NCI-H146 treated with DMSO at 0.1 percent for 48 hours (cell line): ENCODE data around the gene ROBO1.

Experiments
- DNase-seq: peaks from one replicate; lab custom pipeline; 2025; ENCODE audit not compliant: unreplicated experiment; lab: John Stamatoyannopoulos, UW

ROBO1 gene

GRCh38 chr3:79028916-79029315, 738.9 kb downstream of the ROBO1 start:
- no peak for DNase-seq

GRCh38 chr3:79027593-79027992, 740.2 kb downstream of the ROBO1 start:
- peak; percentile 74 for DNase-seq

- no peak for DNase-seq
These were observed 747.9 kb downstream of the ROBO1 start for GRCh38 chr3:79019924-79020173.

GRCh38 chr3:79019137-79019923, 748.5 kb downstream of the ROBO1 start:
- peak; percentile 74 for DNase-seq

- no peak for DNase-seq
These were observed 749.1 kb downstream of the ROBO1 start for GRCh38 chr3:79018671-79019136.

- DNase-seq, result no peak
These were observed 749.5 kb downstream of the ROBO1 start for GRCh38 chr3:79018265-79018664.

GRCh38 chr3:79016587-79017376, 751.0 kb downstream of the ROBO1 start:
- no peak for DNase-seq

- DNase-seq, result no peak
These were observed 751.9 kb downstream of the ROBO1 start for GRCh38 chr3:79015854-79016253.

GRCh38 chr3:79012946-79013362, 754.8 kb downstream of the ROBO1 start:
- DNase-seq, result no peak

GRCh38 chr3:79012530-79012913, 755.3 kb downstream of the ROBO1 start:
- no peak for DNase-seq

GRCh38 chr3:79011821-79012529, 755.8 kb downstream of the ROBO1 start:
- DNase-seq, result no peak

- DNase-seq, result no peak
These were observed 757.9 kb downstream of the ROBO1 start for GRCh38 chr3:79009861-79010260.

- DNase-seq, result no peak
These were observed 761.7 kb downstream of the ROBO1 start for GRCh38 chr3:79006077-79006476.

- DNase-seq, result no peak
These were observed 762.7 kb downstream of the ROBO1 start for GRCh38 chr3:79005084-79005483.

- DNase-seq, result no peak
These were observed 763.8 kb downstream of the ROBO1 start for GRCh38 chr3:79003994-79004393.

GRCh38 chr3:79002465-79003372, 765.1 kb downstream of the ROBO1 start:
- DNase-seq, result no peak

- DNase-seq, result no peak
These were observed 766.5 kb downstream of the ROBO1 start for GRCh38 chr3:79001255-79001654.

GRCh38 chr3:78999139-78999538, 768.7 kb downstream of the ROBO1 start:
- DNase-seq, result no peak

GRCh38 chr3:78995087-78995486, 772.7 kb downstream of the ROBO1 start:
- DNase-seq, result no peak

- DNase-seq, result no peak
These were observed 773.4 kb downstream of the ROBO1 start for GRCh38 chr3:78994174-78995027.
